SK-N-SH treated with all-trans-retinoic acid at 6 μM for 48 hours (cell line): ENCODE results near the gene SRPK2.
A peak's percentile ranks its signal among the peaks of the same experiment; 100 is the strongest.

Source experiments
- ARNTL ChIP-seq: fragments of 450-650 bp; formaldehyde crosslinking; IDR thresholded peaks from 2 replicates; pipeline ENCODE4 v1.5.0; 2020; ENCODE audit warnings: low read depth, mild to moderate bottlenecking, moderate library complexity, borderline replicate concordance
- CREB5 ChIP-seq: fragments of 250-450 bp; sonication (Bioruptor Pico); IDR thresholded peaks from 2 replicates; pipeline ENCODE4 v1.5.1; 2020; ENCODE audit warnings: low read depth, mild to moderate bottlenecking, moderate library complexity
- CSRNP3 ChIP-seq: fragments of 250-450 bp; sonication (Bioruptor Pico); IDR thresholded peaks from 2 replicates; pipeline ENCODE4 v1.5.1; 2021; ENCODE audit warnings: mild to moderate bottlenecking, moderate library complexity
- OSR1 ChIP-seq: fragments of 250-450 bp; sonication (Bioruptor Pico); IDR thresholded peaks from 2 replicates; pipeline ENCODE4 v1.8.0; 2022; ENCODE audit warnings: moderate library complexity, mild to moderate bottlenecking, inconsistent platforms
- PATZ1 ChIP-seq: fragments of 250-450 bp; sonication (Bioruptor Pico); IDR thresholded peaks from 2 replicates; pipeline ENCODE4 v1.8.0; 2020; ENCODE audit warnings: mild to moderate bottlenecking, moderate library complexity, borderline replicate concordance
- PPARA ChIP-seq: fragments of 250-450 bp; sonication (Bioruptor Pico); IDR thresholded peaks from 2 replicates; pipeline ENCODE4 v1.5.0; 2020; ENCODE audit warnings: mild to moderate bottlenecking, borderline replicate concordance
- RARB ChIP-seq: fragments of 250-450 bp; sonication (Bioruptor Pico); IDR thresholded peaks from 2 replicates; pipeline ENCODE4 v1.8.0; 2021; ENCODE audit warnings: mild to moderate bottlenecking, moderate library complexity
- TCF4 ChIP-seq: fragments of 250-450 bp; sonication (Bioruptor Pico); IDR thresholded peaks from 2 replicates; pipeline ENCODE4 v1.8.0; 2021; ENCODE audit warnings: mild to moderate bottlenecking, moderate library complexity, borderline replicate concordance
- ZFP3 ChIP-seq: fragments of 250-450 bp; sonication (Bioruptor Pico); IDR thresholded peaks from 2 replicates; pipeline ENCODE4 v1.5.0; 2020; ENCODE audit warnings: mild to moderate bottlenecking, moderate library complexity
- ZNF8 ChIP-seq: fragments of 450-650 bp; formaldehyde crosslinking; IDR thresholded peaks from 2 replicates; pipeline ENCODE4 v1.5.0; 2020; ENCODE audit warnings: mild to moderate bottlenecking, moderate library complexity

GRCh38 chr7:105102557-105103352 is 286.0 kb downstream of the SRPK2 start:
- no peak for TF ChIP-seq PATZ1 (CRISPR knock-in tag)
- peak; percentile 50; the same call in 1 of the 2 replicates for TF ChIP-seq CSRNP3 (CRISPR knock-in tag)
- TF ChIP-seq TCF4 (CRISPR knock-in tag) = peak; percentile 18; the same call in 1 of the 2 replicates
- no peak for TF ChIP-seq CREB5
- TF ChIP-seq ARNTL (CRISPR knock-in tag) = no peak
- no peak for TF ChIP-seq OSR1
- no peak for TF ChIP-seq ZFP3
- no peak for TF ChIP-seq RARB (CRISPR knock-in tag)
- no peak for TF ChIP-seq PPARA (CRISPR knock-in tag)
- peak; percentile 51; the same call in 1 of the 2 replicates for TF ChIP-seq ZNF8 (CRISPR knock-in tag)
